MM.1S (cell line): ENCODE results near the gene EBF3.

Experiments used
- DNase-seq: peaks from one replicate; pipeline ENCODE4 v3.0.0-alpha.2; 2015
- H2AFZ ChIP-seq: fragments of 300-600 bp; sonication (generic); 2 replicates; pipeline ENCODE4 v1.6.0; 2016; ENCODE audit warnings: antibody characterized with exemption, low read length
- H3F3A ChIP-seq: fragments of 300-600 bp; sonication (generic); 2 replicates; pipeline ENCODE4 v1.6.1; 2016; ENCODE audit warnings: mild to moderate bottlenecking, antibody characterized with exemption, low read length, moderate library complexity, mixed read lengths; ENCODE audit not compliant: insufficient read depth
- H3K27ac ChIP-seq: fragments of 300-600 bp; sonication (generic); 2 replicates; pipeline ENCODE4 v1.5.1; 2016; ENCODE audit warnings: mild to moderate bottlenecking, low read length
- H3K27me3 ChIP-seq: fragments of 300-600 bp; sonication (generic); replicated peaks from 2 replicates; pipeline ENCODE4 v1.6.0; 2016; ENCODE audit warnings: low read length; ENCODE audit not compliant: insufficient read depth
- H3K36me3 ChIP-seq: fragments of 300-600 bp; sonication (generic); replicated peaks from 2 replicates; pipeline ENCODE4 v1.6.1; 2016; ENCODE audit warnings: mild to moderate bottlenecking, low read length, mixed read lengths; ENCODE audit not compliant: insufficient read depth
- H3K4me1 ChIP-seq: fragments of 300-600 bp; sonication (generic); 2 replicates; pipeline ENCODE4 v1.6.1; 2016; ENCODE audit warnings: low read length, mixed read lengths
- H3K4me2 ChIP-seq: fragments of 300-600 bp; sonication (generic); 2 replicates; pipeline ENCODE4 v1.6.0; 2016; ENCODE audit warnings: low read depth, low read length
- H3K4me3 ChIP-seq: fragments of 300-600 bp; sonication (generic); 2 replicates; pipeline ENCODE4 v1.5.1; 2016; ENCODE audit warnings: low read length, mixed read lengths
- H3K79me2 ChIP-seq: fragments of 300-600 bp; sonication (generic); 2 replicates; pipeline ENCODE4 v1.6.1; 2016; ENCODE audit warnings: mixed run types, low read length, mixed read lengths
- H3K9ac ChIP-seq: fragments of 300-600 bp; sonication (generic); 2 replicates; pipeline ENCODE4 v1.6.1; 2016; ENCODE audit warnings: low read length, mixed read lengths
- H3K9me2 ChIP-seq: fragments of 300-600 bp; sonication (generic); replicated peaks from 2 replicates; pipeline ENCODE4 v1.6.1; 2016; ENCODE audit warnings: mild to moderate bottlenecking, low read length, mixed read lengths; ENCODE audit not compliant: insufficient read depth
- H3K9me3 ChIP-seq: fragments of 300-600 bp; sonication (generic); replicated peaks from 2 replicates; pipeline ENCODE4 v1.6.1; 2016; ENCODE audit warnings: mild to moderate bottlenecking, low read length, mixed read lengths; ENCODE audit not compliant: insufficient read depth
- H4K20me1 ChIP-seq: fragments of 300-600 bp; sonication (generic); 2 replicates; pipeline ENCODE4 v1.6.1; 2016; ENCODE audit warnings: mild to moderate bottlenecking, low read length, moderate library complexity, mixed read lengths; ENCODE audit not compliant: insufficient read depth
- CTCF ChIP-seq: fragments of 300-600 bp; sonication (generic); IDR thresholded peaks from 2 replicates; pipeline ENCODE4 v1.5.1; 2016; ENCODE audit warnings: antibody characterized with exemption, low read length, mixed read lengths
- EZH2 ChIP-seq: fragments of 300-600 bp; sonication (generic); optimal IDR thresholded peaks from 2 replicates; pipeline ENCODE3; 2017; ENCODE audit warnings: low read depth, mild to moderate bottlenecking, antibody characterized with exemption, low read length, mixed read lengths
- EZH2phosphoT487 ChIP-seq: fragments of 300-600 bp; sonication (generic); IDR thresholded peaks from 2 replicates; pipeline ENCODE4 v1.6.1; 2018; ENCODE audit warnings: antibody characterized with exemption, low read length

Gene EBF3

GRCh38 chr10:129861776-129862531 lies 102.1 kb downstream of the EBF3 start:
- Histone ChIP-seq H3K4me2 (no peak overlapping the region), H3K79me2 (no peaks in the 10 kb centered on the region), H3K27ac (no peak overlapping the region), H3K9ac (no peak overlapping the region), H2AFZ (no peak overlapping the region), H3F3A (no peaks in the 10 kb centered on the region), H3K4me3 (no peak overlapping the region), H3K4me1 (no peaks in the 10 kb centered on the region), H3K9me2 (no peaks in the 10 kb centered on the region), H3K36me3 (no peaks in the 10 kb centered on the region), H3K9me3 (no peaks in the 10 kb centered on the region), H4K20me1 (no peaks in the 10 kb centered on the region), H3K27me3 (no peaks in the 10 kb centered on the region)
- DNase-seq = no peak
- TF ChIP-seq EZH2phosphoT487 = no peak
- no peak for TF ChIP-seq CTCF
- no peak for TF ChIP-seq EZH2

GRCh38 chr10:129860396-129860795 lies 103.7 kb downstream of the EBF3 start:
- Histone ChIP-seq H3K4me1 (no peaks in the 10 kb centered on the region), H3F3A (no peaks in the 10 kb centered on the region), H4K20me1 (no peaks in the 10 kb centered on the region), H3K9me3 (no peaks in the 10 kb centered on the region), H3K4me3 (no peak overlapping the region), H3K9ac (no peak overlapping the region), H3K9me2 (no peaks in the 10 kb centered on the region), H3K27ac (no peak overlapping the region), H3K27me3 (no peaks in the 10 kb centered on the region), H3K4me2 (no peak overlapping the region), H3K79me2 (no peaks in the 10 kb centered on the region), H3K36me3 (no peaks in the 10 kb centered on the region), H2AFZ (no peak overlapping the region)
- no peak for DNase-seq
- TF ChIP-seq CTCF (no peak), EZH2phosphoT487 (no peak), EZH2 (no peak)

- Histone ChIP-seq H3K9ac (no peak overlapping the region), H3K27me3 (no peaks in the 10 kb centered on the region)
Measured at GRCh38 chr10:129859536-129859935, 104.5 kb downstream of the EBF3 start.

More at GRCh38 chr10:129859536-129859935, 104.5 kb downstream of the EBF3 start:
- Histone ChIP-seq H3F3A (no peaks in the 10 kb centered on the region), H2AFZ (no peak overlapping the region), H4K20me1 (no peaks in the 10 kb centered on the region), H3K36me3 (no peaks in the 10 kb centered on the region), H3K9me2 (no peaks in the 10 kb centered on the region), H3K79me2 (no peaks in the 10 kb centered on the region), H3K27ac (no peak overlapping the region), H3K4me3 (no peak overlapping the region), H3K9me3 (no peaks in the 10 kb centered on the region), H3K4me1 (no peaks in the 10 kb centered on the region), H3K4me2 (no peak overlapping the region)
- DNase-seq = no peak
- TF ChIP-seq CTCF (no peak), EZH2 (no peak), EZH2phosphoT487 (no peak)
